Activated CD4-positive, alpha-beta T cell treated with anti-CD3 and anti-CD28 coated beads, Interleukin-2, amount 10 ng/mL, durations not matched to agents 7 days and 5 days (primary cell): Measurements from ENCODE around the gene SLC25A30. TPM values are rescaled to one million over a fixed set of nuclear protein-coding genes. Genes with fewer than 3 reads are reported as not detected.

ENCODE experiments used
- CTCF ChIA-PET: fragments of 350-600 bp; sonication (Branson Sonifier 250); formaldehyde crosslinking; loops from one replicate; lab custom pipeline; 2021; ENCODE audit warnings: antibody characterized with exemption; lab: Charles Lee
- POLR2A ChIA-PET: fragments of 350-600 bp; sonication (Branson Sonifier 250); formaldehyde crosslinking; loops from one replicate; lab custom pipeline; 2021; ENCODE audit warnings: antibody characterized with exemption; lab: Charles Lee
- DNase-seq: peaks from one replicate; pipeline ENCODE4 v3.0.0-alpha.2; 2020
- H3K27ac Mint-ChIP-seq: one replicate; pipeline ENCODE4 v1.8.0; 2021; ENCODE audit warnings: mild to moderate bottlenecking, moderate library complexity, mixed read lengths
- H3K27me3 Mint-ChIP-seq: one replicate; pipeline ENCODE4 v1.8.0; 2021; ENCODE audit warnings: mixed read lengths
- H3K36me3 Mint-ChIP-seq: one replicate; pipeline ENCODE4 v1.8.0; 2021; ENCODE audit warnings: low read depth, mixed read lengths
- H3K4me1 Mint-ChIP-seq: one replicate; pipeline ENCODE4 v1.8.0; 2021; ENCODE audit warnings: mixed read lengths
- H3K4me3 Mint-ChIP-seq: one replicate; pipeline ENCODE4 v1.8.0; 2021; ENCODE audit warnings: mild to moderate bottlenecking, moderate library complexity, mixed read lengths
- H3K9me3 Mint-ChIP-seq: one replicate; pipeline ENCODE4 v1.8.0; 2021; ENCODE audit warnings: mixed read lengths
- total RNA-seq, 2 experiments: library from RNA; stranded (reverse); gene quantifications; one replicate each; pipeline ENCODE4 v1.2.3, GENCODE V29; 2021

SLC25A30 gene
- total RNA-seq, 2 experiments from 2014 or later: 20.6 to 21.2 TPM

GRCh38 chr13:45368571-45368970 is 49.6 kb downstream of the SLC25A30 start:
- Mint-ChIP-seq H3K9me3 (peaks cover 7% of the 10 kb centered on the region), H3K27me3 (no peaks in the 10 kb centered on the region), H3K4me1 (peaks cover 61% of the 10 kb centered on the region), H3K36me3 (peaks cover 45% of the 10 kb centered on the region), H3K27ac (peak overlapping the region; percentile 91), H3K4me3 (no peak overlapping the region)
- no peak for DNase-seq
- ChIA-PET CTCF (interaction anchor here (0.7 to 2.6 kb wide), 5 partner anchors 12 to 73 kb away, joined by 3 to 9 read pairs (median 4); partner anchors contain the start of gene TPT1), POLR2A (no interaction called here)

DNA sequence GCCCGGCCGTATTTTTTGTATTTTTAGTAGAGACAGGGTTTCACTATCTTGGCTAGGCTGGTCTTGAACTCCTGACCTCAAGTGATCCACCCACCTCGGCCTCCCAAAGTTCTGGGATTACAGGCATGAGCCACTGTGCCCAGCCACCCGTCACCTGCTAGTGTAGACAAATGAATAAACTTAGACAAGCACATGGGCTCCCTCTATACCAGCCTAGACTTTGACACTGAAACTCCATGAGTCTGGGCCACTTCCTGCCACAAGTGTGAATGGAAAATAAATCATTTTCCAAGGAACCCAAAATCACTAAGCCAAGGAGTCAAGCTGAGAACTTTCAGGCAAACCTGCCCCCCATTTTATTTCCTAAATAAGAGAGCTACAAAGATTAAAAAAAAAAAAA is 50.2 kb downstream of the SLC25A30 start:
- no peak for DNase-seq
- Mint-ChIP-seq H3K4me3 (peak overlapping the region; percentile 35), H3K27ac (peak overlapping the region; percentile 91)

DNA sequence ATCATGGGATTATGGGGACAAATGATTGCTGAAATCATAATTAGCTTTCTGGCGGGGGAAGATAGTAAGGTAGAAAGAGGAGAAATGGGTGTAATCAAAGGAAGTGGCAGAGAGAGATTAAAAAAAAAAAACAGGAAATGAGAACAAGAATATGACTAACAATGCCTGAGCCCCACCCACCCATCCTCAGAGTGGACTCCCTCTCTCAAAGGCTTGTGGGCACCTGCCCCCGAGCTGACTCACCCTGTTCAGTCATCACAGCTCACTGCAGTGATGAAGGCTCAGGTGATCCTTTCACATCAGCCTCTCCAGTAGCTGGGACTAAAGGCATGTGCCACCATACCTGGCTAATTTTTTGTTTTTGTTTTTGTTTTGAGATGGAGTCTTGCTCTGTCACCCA is 50.8 kb downstream of the SLC25A30 start:
- POLR2A ChIA-PET: interaction anchor here (1.2 kb wide), 1 partner anchor 27 kb away, joined by 4 read pairs; no protein-coding TSS in a partner anchor
- Mint-ChIP-seq H3K9me3 (peaks cover 9% of the 10 kb centered on the region), H3K4me3 (peak overlapping the region; percentile 23), H3K27me3 (no peaks in the 10 kb centered on the region), H3K36me3 (peaks cover 49% of the 10 kb centered on the region), H3K27ac (peak overlapping the region; percentile 91), H3K4me1 (peaks cover 69% of the 10 kb centered on the region)
- DNase-seq: peak; percentile 95
- CTCF ChIA-PET: interaction anchor here (0.6 to 2.6 kb wide), 6 partner anchors 26 to 803 kb away, joined by 3 to 9 read pairs (median 4); partner anchors contain the start of genes SLC25A30 and TPT1

More for the DNA sequence above, 50.2 kb downstream of the SLC25A30 start:
- Mint-ChIP-seq H3K4me1 (peaks cover 64% of the 10 kb centered on the region), H3K27me3 (no peaks in the 10 kb centered on the region), H3K36me3 (peaks cover 48% of the 10 kb centered on the region), H3K9me3 (peaks cover 9% of the 10 kb centered on the region)
- CTCF ChIA-PET: interaction anchor here (0.7 to 2.6 kb wide), 5 partner anchors 11 to 50 kb away, joined by 4 to 9 read pairs (median 4); partner anchors contain the start of genes SLC25A30 and TPT1
- POLR2A ChIA-PET: interaction anchor here (1.2 kb wide), 1 partner anchor 28 kb away, joined by 4 read pairs; no protein-coding TSS in a partner anchor

DNA sequence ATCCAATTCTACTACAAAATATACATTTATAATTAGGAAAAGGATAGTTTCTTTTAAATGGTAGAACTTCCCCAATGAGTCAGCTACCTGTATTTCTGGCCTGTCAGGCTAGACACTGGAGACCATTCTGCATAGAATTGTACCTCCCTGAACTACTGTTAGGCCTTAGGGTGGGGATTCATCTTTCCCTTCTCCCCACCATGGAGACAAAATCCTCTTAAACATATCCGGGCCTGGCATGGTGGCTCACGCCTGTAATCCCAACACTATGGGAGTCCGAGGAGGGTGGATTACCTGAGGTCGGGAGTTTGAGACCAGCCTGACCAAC is 52.7 kb downstream of the SLC25A30 start:
- Mint-ChIP-seq H3K27ac (peak overlapping the region; percentile 91), H3K27me3 (no peaks in the 10 kb centered on the region), H3K4me3 (no peak overlapping the region), H3K36me3 (peaks cover 51% of the 10 kb centered on the region), H3K4me1 (peaks cover 73% of the 10 kb centered on the region), H3K9me3 (peaks cover 9% of the 10 kb centered on the region)
- CTCF ChIA-PET: interaction anchor here (0.9 to 1.6 kb wide), 3 partner anchors 9 to 23 kb away, joined by 3 to 5 read pairs (median 4); no protein-coding TSS in a partner anchor
- POLR2A ChIA-PET: no interaction called here
- DNase-seq: no peak

- ChIA-PET CTCF (interaction anchor here (0.9 to 1.6 kb wide), 3 partner anchors 8 to 23 kb away, joined by 3 to 5 read pairs (median 4); no protein-coding TSS in a partner anchor), POLR2A (no interaction called here)
- DNase-seq: no peak
- Mint-ChIP-seq H3K9me3 (peaks cover 9% of the 10 kb centered on the region), H3K36me3 (peaks cover 54% of the 10 kb centered on the region), H3K4me3 (no peak overlapping the region), H3K4me1 (peaks cover 74% of the 10 kb centered on the region), H3K27me3 (no peaks in the 10 kb centered on the region), H3K27ac (peak overlapping the region; percentile 91)
Observed at GRCh38 chr13:45364876-45365557, 53.2 kb downstream of the SLC25A30 start.

GRCh38 chr13:45362939-45363338 is 55.2 kb downstream of the SLC25A30 start:
- POLR2A ChIA-PET: no interaction called here
- DNase-seq: no peak
- CTCF ChIA-PET: interaction anchor here (0.5 to 1.4 kb wide), 6 partner anchors 9 to 317 kb away, joined by 3 read pairs; no protein-coding TSS in a partner anchor
- H3K4me1 Mint-ChIP-seq: peaks cover 61% of the 10 kb centered on the region
- H3K27ac Mint-ChIP-seq: peak overlapping the region; percentile 57
- no peaks in the 10 kb centered on the region for H3K27me3 Mint-ChIP-seq
- H3K4me3 Mint-ChIP-seq: no peak overlapping the region
- H3K36me3 Mint-ChIP-seq: peaks cover 55% of the 10 kb centered on the region
- peaks cover 9% of the 10 kb centered on the region for H3K9me3 Mint-ChIP-seq

DNA sequence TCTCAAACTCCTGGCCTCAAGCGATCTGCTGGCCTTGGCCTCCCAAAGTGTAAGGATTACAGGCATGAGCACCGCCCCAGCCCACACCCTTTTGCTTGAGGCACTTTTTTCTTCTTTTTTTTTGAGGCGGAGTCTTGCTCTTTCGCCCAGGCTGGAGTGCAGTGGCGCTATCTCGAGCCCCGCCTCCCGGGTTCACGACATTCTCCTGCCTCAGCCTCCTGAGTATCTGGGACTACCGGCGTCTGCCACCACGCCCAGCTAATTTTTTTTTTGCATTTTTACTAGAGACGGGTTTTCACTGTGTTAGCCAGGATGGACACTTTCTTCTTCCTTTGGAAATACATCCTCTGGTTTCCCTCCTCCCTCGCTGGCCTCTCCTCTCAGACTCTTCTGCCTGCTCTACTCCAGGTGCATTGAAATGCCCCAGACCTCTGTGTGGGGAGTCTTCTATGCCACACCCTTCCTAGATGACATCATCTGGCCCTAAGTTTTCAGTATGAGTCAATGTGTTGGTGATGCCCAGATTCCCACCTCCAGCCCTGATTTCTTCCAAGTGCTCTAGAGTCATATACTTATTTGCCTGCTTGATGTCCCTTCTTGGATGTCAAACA is 56.5 kb downstream of the SLC25A30 start:
- Mint-ChIP-seq H3K4me1 (peaks cover 61% of the 10 kb centered on the region), H3K36me3 (peaks cover 58% of the 10 kb centered on the region), H3K27me3 (no peaks in the 10 kb centered on the region), H3K9me3 (peaks cover 9% of the 10 kb centered on the region), H3K27ac (peak overlapping the region; percentile 38), H3K4me3 (no peak overlapping the region)
- DNase-seq: no peak
- CTCF ChIA-PET: interaction anchor here (1.3 kb wide), 1 partner anchor 14 kb away, joined by 4 read pairs; no protein-coding TSS in a partner anchor
- POLR2A ChIA-PET: no interaction called here

GRCh38 chr13:45356966-45357672 is 61.1 kb downstream of the SLC25A30 start:
- H3K27me3 Mint-ChIP-seq: no peaks in the 10 kb centered on the region
- peaks cover 42% of the 10 kb centered on the region for H3K4me1 Mint-ChIP-seq
- H3K4me3 Mint-ChIP-seq: no peak overlapping the region
- DNase-seq: peak; percentile 24
- POLR2A ChIA-PET: no interaction called here
- CTCF ChIA-PET: interaction anchor here (0.9 to 3.0 kb wide), 7 partner anchors 9 to 61 kb away, joined by 3 to 11 read pairs (median 4); partner anchors contain the start of genes SLC25A30 and TPT1
- H3K36me3 Mint-ChIP-seq: peaks cover 43% of the 10 kb centered on the region
- no peaks in the 10 kb centered on the region for H3K9me3 Mint-ChIP-seq
- H3K27ac Mint-ChIP-seq: peak overlapping the region; percentile 78

DNA sequence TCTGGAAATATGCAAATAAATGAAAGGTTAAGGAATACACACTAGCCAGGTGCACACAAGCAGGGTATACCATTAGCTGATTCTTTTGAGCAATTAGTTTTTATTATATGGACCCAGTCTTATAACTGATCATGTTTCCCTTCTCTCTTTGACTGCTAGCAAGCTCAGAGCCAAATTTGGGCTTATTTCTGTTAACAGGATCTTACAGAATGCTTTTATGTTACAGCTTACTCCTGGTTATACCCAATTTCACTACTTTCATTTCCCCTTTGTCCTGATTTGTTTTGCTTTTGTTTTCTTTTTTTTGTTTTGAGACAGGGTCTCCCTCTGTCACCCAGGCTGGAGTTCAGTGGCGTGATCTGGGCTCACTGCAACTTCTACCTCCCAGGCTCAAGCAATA is 64.3 kb downstream of the SLC25A30 start:
- CTCF ChIA-PET: interaction anchor here (0.8 to 1.3 kb wide), 4 partner anchors 9 to 42 kb away, joined by 3 to 4 read pairs (median 4); no protein-coding TSS in a partner anchor
- no peak for DNase-seq
- Mint-ChIP-seq H3K4me1 (peaks cover 30% of the 10 kb centered on the region), H3K27ac (peak overlapping the region; percentile 68), H3K9me3 (no peaks in the 10 kb centered on the region), H3K36me3 (peaks cover 45% of the 10 kb centered on the region), H3K27me3 (no peaks in the 10 kb centered on the region), H3K4me3 (no peak overlapping the region)
- POLR2A ChIA-PET: interaction anchor here (0.9 kb wide), 1 partner anchor 13 kb away, joined by 5 read pairs; the partner anchor contains the start of gene TPT1

- Mint-ChIP-seq H3K9me3 (no peaks in the 10 kb centered on the region), H3K27ac (peak overlapping the region; percentile 31), H3K4me1 (peaks cover 22% of the 10 kb centered on the region), H3K27me3 (no peaks in the 10 kb centered on the region), H3K36me3 (peaks cover 43% of the 10 kb centered on the region), H3K4me3 (no peak overlapping the region)
- CTCF ChIA-PET: interaction anchor here (0.6 to 1.0 kb wide), 4 partner anchors 8 to 153 kb away, joined by 3 read pairs; no protein-coding TSS in a partner anchor
- POLR2A ChIA-PET: no interaction called here
- DNase-seq: no peak
Observed at GRCh38 chr13:45352031-45352430, 66.1 kb downstream of the SLC25A30 start.

- CTCF ChIA-PET: interaction anchor here (1.1 kb wide), 1 partner anchor 9 kb away, joined by 5 read pairs; the partner anchor contains the start of gene TPT1
- Mint-ChIP-seq H3K27me3 (no peaks in the 10 kb centered on the region), H3K4me1 (peaks cover 14% of the 10 kb centered on the region), H3K27ac (no peak overlapping the region), H3K9me3 (no peaks in the 10 kb centered on the region), H3K36me3 (peaks cover 44% of the 10 kb centered on the region), H3K4me3 (no peak overlapping the region)
- DNase-seq: no peak
- POLR2A ChIA-PET: no interaction called here
Observed at GRCh38 chr13:45350152-45350551, 68.0 kb downstream of the SLC25A30 start.

- Mint-ChIP-seq H3K27me3 (no peaks in the 10 kb centered on the region), H3K36me3 (peaks cover 48% of the 10 kb centered on the region), H3K9me3 (no peaks in the 10 kb centered on the region), H3K4me3 (no peak overlapping the region), H3K4me1 (peaks cover 16% of the 10 kb centered on the region), H3K27ac (no peak overlapping the region)
- ChIA-PET POLR2A (no interaction called here), CTCF (interaction anchor here (1.1 kb wide), 1 partner anchor 8 kb away, joined by 5 read pairs; the partner anchor contains the start of gene TPT1)
- no peak for DNase-seq
Observed at GRCh38 chr13:45349438-45349837, 68.7 kb downstream of the SLC25A30 start.
